GM19043 (cell line): ENCODE data around the gene GXYLT2.
"Not testable (repeated sequence)": the region's sequence is repeated elsewhere in the genome, so short reads cannot be mapped to it uniquely, and the experiment has no call there.

Source experiments
- ATAC-seq: cut with Tn5 transposase; IDR thresholded peaks from one replicate; pipeline ENCODE4 v1.9.1; 2021; ENCODE audit warnings: low read depth; ENCODE audit not compliant: unreplicated experiment

Gene GXYLT2

GRCh38 chr3:72969766-72970165 lies 81.9 kb downstream of the GXYLT2 start:
- no peak for ATAC-seq

GRCh38 chr3:72970942-72971341 lies 83.1 kb downstream of the GXYLT2 start:
- no peak for ATAC-seq

GRCh38 chr3:72972706-72973030 lies 84.8 kb downstream of the GXYLT2 start:
- no peak for ATAC-seq

- no peak for ATAC-seq
These were observed 85.3 kb downstream of the GXYLT2 start for GRCh38 chr3:72973031-72973723.

- ATAC-seq: no peak
These were observed 85.9 kb downstream of the GXYLT2 start for GRCh38 chr3:72973786-72974185.

GRCh38 chr3:72974956-72975355 lies 87.1 kb downstream of the GXYLT2 start:
- ATAC-seq: no peak

GRCh38 chr3:72976281-72976741 lies 88.5 kb downstream of the GXYLT2 start:
- ATAC-seq: no peak

- ATAC-seq: no peak
These were observed 89.4 kb downstream of the GXYLT2 start for GRCh38 chr3:72977060-72977808.

- no peak for ATAC-seq
These were observed 94.9 kb downstream of the GXYLT2 start for GRCh38 chr3:72982609-72983366.

- ATAC-seq: no peak
These were observed 97.7 kb downstream of the GXYLT2 start for GRCh38 chr3:72985576-72985975.

- ATAC-seq: no peak
These were observed 103.0 kb downstream of the GXYLT2 start for GRCh38 chr3:72990701-72991395.

- ATAC-seq: no peak
These were observed 103.7 kb downstream of the GXYLT2 start for GRCh38 chr3:72991522-72991921.

- no peak for ATAC-seq
These were observed 105.5 kb downstream of the GXYLT2 start for GRCh38 chr3:72993391-72993790.

- ATAC-seq: no peak
These were observed 107.5 kb downstream of the GXYLT2 start for GRCh38 chr3:72995337-72995736.

- ATAC-seq: no peak
These were observed 108.3 kb downstream of the GXYLT2 start for GRCh38 chr3:72996121-72996472.

- peak; percentile 89 for ATAC-seq
These were observed 108.9 kb downstream of the GXYLT2 start, which contains the start of gene PPP4R2 for GRCh38 chr3:72996473-72997333. Gene PPP4R2, plus strand, starts transcription at chr3:72996811. Its CDS starts 227 bp downstream, at chr3:72997038.

- no peak for ATAC-seq
These were observed 109.6 kb downstream of the GXYLT2 start for GRCh38 chr3:72997421-72997961.

- no peak for ATAC-seq
These were observed 110.6 kb downstream of the GXYLT2 start for GRCh38 chr3:72998466-72998865.

- ATAC-seq: no peak
These were observed 112.1 kb downstream of the GXYLT2 start for GRCh38 chr3:72999951-73000350.

- not testable (repeated sequence) for ATAC-seq
These were observed 115.2 kb downstream of the GXYLT2 start for GRCh38 chr3:73003050-73003449.
